G401 (cell line): Measurements from ENCODE around the gene ZNF664. TPM values are rescaled to one million over a fixed set of nuclear protein-coding genes. Genes with fewer than 3 reads are reported as not detected.
A peak's percentile ranks its signal among the peaks of the same experiment; 100 is the strongest.

Experiments
- DNase-seq: peaks from one replicate; pipeline ENCODE4 v3.0.0-alpha.2; 2015; ENCODE audit warnings: low spot score
- in situ Hi-C: cut with HindIII; loops from 2 replicates; pipeline ENCODE4 v1.10.0; 2016; ENCODE audit warnings: low sequenced_read_pairs, mixed read lengths
- total RNA-seq: library from RNA; depleted of rRNA; stranded (reverse); fragments of >200 nt; shearing (Covaris generic); gene quantifications from 2 replicates; pipeline ENCODE4 v1.2.3, GENCODE V29; 2014; rRNA removed

The ZNF664 gene
- 58.3 and 59.4 TPM in 2 replicates for total RNA-seq

GRCh38 chr12:123972457-123973401 is at the start of gene ZNF664, which contains the start of gene CCDC92:
TSS of gene ZNF664 (plus strand) at chr12:123973215. CDS start at chr12:124012145, 38,930 bp downstream.
TSS of gene CCDC92 (minus strand) at chr12:123972831. CDS start at chr12:123944305, 28,526 bp downstream.
- peak; percentile 87 for DNase-seq
- in situ Hi-C loops: no loop called here

GRCh38 chr12:123923927-123924326 is 49.1 kb upstream of the ZNF664 start:
- in situ Hi-C loops: no loop called here
- DNase-seq: no peak

DNA sequence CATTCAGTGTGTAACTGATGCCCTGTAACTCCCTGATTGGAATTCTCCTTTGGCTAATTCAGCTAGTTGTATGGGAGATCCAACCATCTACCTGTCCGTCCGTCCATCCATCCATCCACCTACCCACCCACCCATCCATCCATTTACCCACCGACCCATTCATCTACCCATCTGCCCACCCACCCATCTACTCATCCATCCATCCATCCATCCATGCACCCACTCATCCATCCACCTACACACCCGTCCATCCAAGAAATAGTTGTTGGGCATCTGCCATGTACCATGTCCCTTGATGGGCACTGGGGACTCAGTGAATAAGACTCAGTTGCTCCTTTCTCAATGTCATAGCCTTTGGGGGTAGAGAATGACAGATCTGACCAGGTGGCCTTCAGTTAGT is 48.5 kb upstream of the ZNF664 start:
- DNase-seq: no peak
- in situ Hi-C loops: no loop called here

DNA sequence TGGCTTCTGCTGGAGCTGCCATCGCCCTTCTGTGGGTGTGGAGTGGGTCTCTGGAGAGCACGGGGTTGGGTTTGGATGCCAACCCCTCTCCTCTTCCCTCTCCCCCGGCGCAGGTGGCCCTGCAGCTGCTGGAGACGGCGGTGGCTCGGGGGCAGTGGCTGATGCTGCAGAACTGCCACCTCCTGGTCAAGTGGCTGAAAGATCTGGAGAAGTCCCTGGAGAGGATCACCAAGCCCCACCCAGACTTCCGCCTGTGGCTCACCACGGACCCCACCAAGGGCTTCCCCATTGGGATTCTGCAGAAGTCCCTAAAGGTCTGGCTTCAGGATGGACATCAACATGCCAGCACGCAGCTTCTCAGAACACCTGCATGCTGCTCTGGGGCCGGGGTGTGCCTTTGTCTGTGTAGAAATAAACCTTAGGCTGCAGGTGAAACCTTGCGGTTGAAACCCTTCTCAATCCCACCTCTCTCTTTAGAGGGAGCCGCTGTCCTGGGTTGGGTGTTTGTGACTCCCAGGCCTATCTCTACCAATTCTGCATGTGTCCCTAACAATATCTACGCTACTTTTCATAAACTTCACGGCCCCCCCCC is 44.6 kb upstream of the ZNF664 start:
- no peak for DNase-seq
- in situ Hi-C loops: loop anchor here (25.0 kb wide), 1 partner anchor 141 kb away; no protein-coding TSS in a partner anchor

DNA sequence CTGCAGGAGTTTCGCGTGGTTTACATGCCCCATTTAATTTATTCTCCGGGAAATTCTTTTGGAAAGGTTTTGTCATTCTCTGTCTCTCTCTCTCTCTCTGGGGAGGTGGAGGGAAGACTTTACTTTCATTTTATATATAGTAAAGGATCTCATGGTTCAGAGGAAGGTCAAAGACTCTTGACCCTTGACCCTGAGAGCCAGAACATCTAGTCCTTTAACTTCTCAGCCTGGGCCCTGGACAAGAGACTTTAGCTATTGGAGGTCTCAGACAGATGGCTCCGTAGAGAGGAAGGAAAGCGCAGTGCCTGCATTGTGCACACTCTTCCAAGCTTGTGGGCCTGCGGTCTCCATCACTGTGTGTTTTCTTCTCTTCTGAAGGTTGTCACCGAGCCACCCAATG is 44.1 kb upstream of the ZNF664 start:
- DNase-seq: no peak
- in situ Hi-C loops: loop anchor here (25.0 kb wide), 1 partner anchor 142 kb away; no protein-coding TSS in a partner anchor

- no peak for DNase-seq
Observed at GRCh38 chr12:123929946-123930583, 43.0 kb upstream of the ZNF664 start.

GRCh38 chr12:123931686-123932321 is 41.2 kb upstream of the ZNF664 start:
- in situ Hi-C loops: loop anchor here (25.0 kb wide), 1 partner anchor 145 kb away; no protein-coding TSS in a partner anchor
- no peak for DNase-seq

More at GRCh38 chr12:123929946-123930583, 43.0 kb upstream of the ZNF664 start:
- in situ Hi-C loops: loop anchor here (25.0 kb wide), 1 partner anchor 143 kb away; no protein-coding TSS in a partner anchor

- in situ Hi-C loops: loop anchor here (25.0 kb wide), 1 partner anchor 146 kb away; no protein-coding TSS in a partner anchor
- DNase-seq: no peak
Observed at GRCh38 chr12:123933214-123933613, 39.8 kb upstream of the ZNF664 start.

DNA sequence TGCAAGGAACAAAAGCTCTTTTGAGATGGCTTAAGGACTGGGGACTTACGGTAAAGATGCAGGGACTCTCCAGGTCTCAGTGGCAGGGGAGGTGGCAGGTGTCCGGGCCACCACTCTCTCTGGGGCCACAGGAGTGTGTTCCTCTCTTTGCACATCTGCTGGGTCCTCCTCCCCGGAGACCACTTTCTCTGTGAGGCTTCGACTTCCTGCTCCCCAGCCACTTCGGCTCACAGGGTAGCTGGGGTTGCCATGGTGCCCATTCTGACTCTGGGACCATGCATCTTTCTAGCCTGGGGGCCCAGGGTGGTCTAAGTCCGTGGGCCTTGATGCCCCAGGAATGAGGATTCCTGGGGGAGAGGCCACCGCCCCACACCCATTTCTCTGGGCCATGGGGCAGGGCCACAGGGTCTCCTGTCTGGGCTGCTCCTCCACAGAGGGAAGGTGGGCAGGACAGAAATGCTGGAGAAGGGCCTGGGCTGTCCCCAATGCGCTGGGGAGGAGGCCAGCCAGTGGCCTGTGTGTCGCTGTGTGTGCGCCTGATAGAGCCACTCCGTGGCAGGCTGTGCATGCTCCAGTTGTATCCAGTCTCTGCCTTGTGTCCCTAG is 38.9 kb upstream of the ZNF664 start:
- no peak for DNase-seq
- in situ Hi-C loops: loop anchor here (25.0 kb wide), 1 partner anchor 147 kb away; no protein-coding TSS in a partner anchor

DNA sequence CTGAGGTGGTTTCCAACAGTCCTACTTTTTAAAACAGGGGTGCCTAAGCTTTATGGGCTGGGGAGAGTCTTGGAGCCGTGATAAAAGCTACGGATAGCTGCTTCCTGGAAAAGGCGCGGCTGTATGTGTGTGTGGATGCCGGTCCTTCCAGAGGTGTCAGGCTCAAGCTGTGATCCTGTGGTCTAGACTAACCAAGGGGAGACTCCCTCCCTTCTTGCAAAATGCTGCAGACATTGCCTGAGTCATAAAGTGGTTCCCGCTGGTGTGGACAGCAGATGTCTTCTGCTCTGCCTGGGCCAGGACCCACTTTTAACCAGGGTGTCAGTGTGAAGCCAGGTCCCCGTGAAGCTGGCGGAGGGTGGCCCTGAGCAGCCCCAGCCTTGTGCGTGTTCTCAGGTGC is 38.2 kb upstream of the ZNF664 start:
- in situ Hi-C loops: loop anchor here (25.0 kb wide), 1 partner anchor 148 kb away; no protein-coding TSS in a partner anchor
- DNase-seq: no peak

GRCh38 chr12:123935956-123936355 is 37.1 kb upstream of the ZNF664 start:
- in situ Hi-C loops: loop anchor here (25.0 kb wide), 1 partner anchor 149 kb away; no protein-coding TSS in a partner anchor
- no peak for DNase-seq

DNA sequence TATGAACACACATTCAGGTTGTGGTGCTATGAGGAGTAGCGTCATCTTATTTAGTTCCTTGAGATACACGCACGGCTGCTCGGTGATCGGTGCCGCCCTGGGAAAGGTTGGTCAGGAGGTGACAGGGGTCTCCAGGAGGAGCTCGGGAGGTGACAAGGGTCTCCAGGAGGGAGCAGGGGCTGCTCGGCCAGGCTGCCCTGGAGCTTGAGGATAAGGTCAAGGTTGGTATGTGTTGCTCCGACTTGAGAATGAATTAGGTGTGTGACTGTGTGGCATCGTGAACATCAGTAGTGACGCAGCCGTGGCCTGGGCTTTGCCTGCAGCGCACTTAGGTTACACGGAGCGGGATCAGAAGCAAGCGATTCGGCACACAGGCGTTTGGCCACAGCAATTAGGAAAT is 36.5 kb upstream of the ZNF664 start:
- no peak for DNase-seq
- in situ Hi-C loops: loop anchor here (25.0 kb wide), 1 partner anchor 149 kb away; no protein-coding TSS in a partner anchor

DNA sequence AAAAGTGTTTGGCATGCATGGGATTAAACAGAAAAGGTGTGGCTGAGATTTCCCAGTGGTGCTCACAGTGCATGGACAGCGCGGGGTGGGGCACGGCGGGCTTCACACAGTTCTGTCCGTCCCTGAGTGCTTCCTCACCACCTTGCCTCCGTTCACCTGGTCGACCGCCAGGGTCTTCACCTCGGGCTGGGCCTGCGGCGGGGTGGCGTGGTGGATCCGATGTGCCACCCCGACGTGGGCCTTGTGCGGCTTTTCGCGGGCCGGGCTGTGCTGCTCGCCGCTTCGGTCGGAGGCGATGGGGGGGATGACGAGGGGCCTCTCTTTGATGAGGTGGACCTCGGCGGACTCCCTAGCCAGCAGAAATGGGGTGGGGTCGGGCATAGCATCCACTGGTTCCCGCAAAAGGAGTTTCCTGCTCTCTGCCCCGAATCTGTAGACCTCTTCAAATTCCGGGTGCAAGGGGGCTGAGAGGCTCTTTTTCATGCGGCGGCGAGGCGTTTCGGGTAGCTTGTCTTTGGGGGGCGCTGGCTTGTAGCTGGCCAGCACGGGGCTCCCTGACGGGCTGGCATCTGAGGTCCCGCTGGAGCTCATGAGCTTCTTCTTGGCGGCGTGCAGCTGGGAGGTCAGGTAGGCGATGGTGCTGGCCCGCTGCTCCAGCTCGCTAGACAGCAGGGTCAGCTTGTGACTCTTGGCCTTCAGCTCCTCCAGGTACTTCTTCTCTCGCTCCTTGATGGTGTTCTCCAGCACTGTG is 35.9 kb upstream of the ZNF664 start:
- in situ Hi-C loops: loop anchor here (25.0 kb wide), 1 partner anchor 150 kb away; no protein-coding TSS in a partner anchor
- no peak for DNase-seq

DNA sequence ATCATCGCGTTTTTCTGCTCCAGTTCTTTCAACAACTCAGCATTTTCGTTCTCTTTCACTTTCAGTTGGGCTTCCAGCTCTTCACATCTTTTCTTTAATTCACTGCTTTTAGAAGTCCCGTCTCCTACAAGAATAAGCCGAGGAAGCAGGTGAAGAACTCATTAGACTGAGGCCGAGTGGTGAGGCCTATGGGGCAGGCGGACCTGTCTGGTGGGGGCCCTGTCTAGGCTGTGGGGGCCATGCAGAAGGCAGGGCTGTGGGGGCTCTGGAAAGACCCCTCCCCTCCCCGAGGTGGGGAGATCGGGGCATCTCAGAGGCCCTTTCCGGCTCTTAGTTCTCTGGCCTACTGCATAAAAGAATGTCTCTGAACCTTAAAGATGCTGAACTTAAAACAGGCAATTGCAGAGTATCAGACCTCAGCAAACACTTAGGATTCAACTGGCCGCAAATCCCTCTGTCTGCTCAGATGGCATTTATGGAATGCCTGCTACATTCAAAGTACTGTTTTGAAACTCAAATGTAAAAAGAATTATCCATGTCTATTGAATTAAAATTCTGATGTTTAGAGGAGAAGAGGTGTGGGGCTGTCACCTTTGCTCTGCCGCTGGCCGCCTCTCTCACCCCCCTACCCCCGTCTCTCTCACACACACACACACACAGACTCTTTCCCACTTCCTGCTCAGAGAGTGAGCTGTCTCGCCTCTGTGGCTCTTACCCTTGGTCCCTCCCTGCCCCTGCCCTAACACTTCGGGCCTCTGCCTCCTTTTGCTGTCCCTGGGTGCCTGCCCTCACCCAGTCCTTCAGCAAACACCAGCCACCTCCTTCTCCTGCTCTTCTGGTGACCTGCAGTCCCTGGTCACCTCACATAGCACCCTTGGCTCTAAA is 35.1 kb upstream of the ZNF664 start:
- in situ Hi-C loops: loop anchor here (25.0 kb wide), 1 partner anchor 151 kb away; no protein-coding TSS in a partner anchor
- no peak for DNase-seq

DNA sequence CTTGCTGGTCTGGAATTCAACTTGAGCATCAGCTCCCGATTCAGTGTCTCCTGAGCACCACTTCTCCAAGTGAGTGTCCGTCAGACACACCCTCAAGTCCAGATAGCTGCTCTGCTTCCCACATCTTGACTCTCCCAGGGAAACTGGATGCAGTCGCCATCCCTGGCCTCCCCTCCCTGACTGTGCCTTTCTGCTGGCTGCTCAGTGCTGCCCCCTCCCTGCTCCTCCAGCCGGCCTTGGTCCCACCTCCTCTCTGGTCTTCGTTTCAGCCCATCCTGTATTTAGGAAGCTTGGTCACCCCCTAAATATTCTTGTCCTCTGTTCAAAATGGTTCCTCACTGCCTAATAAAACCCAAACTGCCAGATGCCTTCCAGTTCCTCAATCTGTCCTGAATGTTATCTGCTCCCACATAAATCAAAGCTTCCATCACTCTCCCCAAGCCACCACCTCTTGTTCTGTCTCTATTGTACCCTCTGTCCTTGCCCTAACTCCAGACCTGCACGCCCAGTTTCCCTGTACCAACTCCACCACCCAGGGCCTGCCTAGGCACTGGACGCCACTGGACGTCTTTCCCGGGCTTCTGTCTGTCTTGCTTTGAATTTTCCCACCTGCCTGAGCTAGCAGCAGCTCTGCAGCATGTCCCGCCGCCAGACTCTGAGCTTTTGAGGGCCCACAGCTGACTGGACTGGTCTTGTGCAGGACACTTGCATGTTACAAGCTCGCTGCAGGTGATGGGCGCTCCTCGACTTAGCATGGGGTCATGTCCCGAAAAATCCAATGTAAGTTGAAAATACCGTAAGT is 34.1 kb upstream of the ZNF664 start:
- in situ Hi-C loops: loop anchor here (25.0 kb wide), 1 partner anchor 152 kb away; no protein-coding TSS in a partner anchor
- no peak for DNase-seq
